Vagina (tissue), 2 donors: ENCODE measurements around the gene BSG.

ENCODE experiments used
- POLR2A ChIP-seq, 2 donors: fragments of 450-650 bp; IDR thresholded peaks; one replicate each; pipeline ENCODE4 v1.6.1; 2017; ENCODE audit warnings: antibody characterized with exemption in 2 of 2, mild to moderate bottlenecking in 2 of 2, moderate library complexity in 2 of 2
- TF ChIP-seq, protein P1 (sequence below), 3 experiments: fragments of 450-650 bp in 2 of 3; fragments of 200-600 bp in 1 of 3; sonication (generic) in 1 of 3; IDR thresholded peaks; one replicate each; pipeline ENCODE4 v1.5.1; 2017 to 2019; ENCODE audit warnings: antibody characterized with exemption in 3 of 3, mild to moderate bottlenecking in 2 of 3, moderate library complexity in 2 of 3

DNA sequence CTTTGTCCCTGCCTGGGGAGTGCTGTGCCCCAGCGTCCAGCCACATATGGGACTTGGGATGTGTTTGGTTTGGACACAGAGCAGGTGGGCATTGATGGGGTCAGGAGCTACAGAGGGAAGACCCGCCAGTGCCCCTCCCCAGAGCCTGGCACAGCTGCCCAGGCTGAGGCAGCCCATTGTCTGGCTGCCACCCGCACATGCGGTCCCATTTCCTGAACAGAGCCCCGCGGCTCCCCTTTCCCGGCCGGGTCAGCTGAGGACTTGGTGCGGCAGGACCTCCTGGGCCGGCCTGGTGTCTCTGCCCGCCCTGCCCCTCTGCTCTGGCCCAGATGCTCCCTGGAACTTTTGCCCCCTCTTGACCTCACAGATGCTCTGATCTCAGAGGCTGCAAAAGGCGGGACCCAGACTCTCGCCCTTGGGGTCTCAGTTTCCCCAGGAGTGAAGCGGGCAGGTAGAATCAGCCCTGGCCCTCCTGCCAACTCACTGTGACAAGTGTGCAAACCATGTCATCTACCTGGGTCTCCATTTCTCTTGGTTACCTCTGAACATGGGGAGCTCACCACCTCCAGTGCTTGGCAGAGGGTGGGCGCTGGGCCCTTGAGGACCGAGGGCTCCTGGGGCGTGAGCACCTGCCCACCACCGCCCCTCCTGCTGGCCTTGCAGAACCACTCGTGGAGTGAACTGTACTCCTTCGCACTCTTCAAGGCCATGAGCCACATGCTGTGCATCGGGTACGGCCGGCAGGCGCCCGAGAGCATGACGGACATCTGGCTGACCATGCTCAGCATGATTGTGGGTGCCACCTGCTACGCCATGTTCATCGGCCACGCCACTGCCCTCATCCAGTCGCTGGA is 35.1 kb downstream of the BSG start:
- TF ChIP-seq, protein P1, sequence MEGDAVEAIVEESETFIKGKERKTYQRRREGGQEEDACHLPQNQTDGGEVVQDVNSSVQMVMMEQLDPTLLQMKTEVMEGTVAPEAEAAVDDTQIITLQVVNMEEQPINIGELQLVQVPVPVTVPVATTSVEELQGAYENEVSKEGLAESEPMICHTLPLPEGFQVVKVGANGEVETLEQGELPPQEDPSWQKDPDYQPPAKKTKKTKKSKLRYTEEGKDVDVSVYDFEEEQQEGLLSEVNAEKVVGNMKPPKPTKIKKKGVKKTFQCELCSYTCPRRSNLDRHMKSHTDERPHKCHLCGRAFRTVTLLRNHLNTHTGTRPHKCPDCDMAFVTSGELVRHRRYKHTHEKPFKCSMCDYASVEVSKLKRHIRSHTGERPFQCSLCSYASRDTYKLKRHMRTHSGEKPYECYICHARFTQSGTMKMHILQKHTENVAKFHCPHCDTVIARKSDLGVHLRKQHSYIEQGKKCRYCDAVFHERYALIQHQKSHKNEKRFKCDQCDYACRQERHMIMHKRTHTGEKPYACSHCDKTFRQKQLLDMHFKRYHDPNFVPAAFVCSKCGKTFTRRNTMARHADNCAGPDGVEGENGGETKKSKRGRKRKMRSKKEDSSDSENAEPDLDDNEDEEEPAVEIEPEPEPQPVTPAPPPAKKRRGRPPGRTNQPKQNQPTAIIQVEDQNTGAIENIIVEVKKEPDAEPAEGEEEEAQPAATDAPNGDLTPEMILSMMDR (IDR thresholded peaks at IDR 0.05) = no peak
- no peak for TF ChIP-seq POLR2A (IDR thresholded peaks at IDR 0.05)
